GM20000 (cell line): ENCODE measurements around the gene DNAJB6.

ENCODE experiments used
- DNase-seq: peaks from one replicate; pipeline ENCODE4 v3.0.0; 2012; ENCODE audit warnings: low spot score
- TF ChIP-seq, protein P1 (sequence below): IDR thresholded peaks from 2 replicates; pipeline ENCODE4 v1.5.1; 2012; ENCODE audit warnings: mild to moderate bottlenecking, control low read depth; ENCODE audit errors: extremely low read depth, missing control alignments

Gene DNAJB6

DNA sequence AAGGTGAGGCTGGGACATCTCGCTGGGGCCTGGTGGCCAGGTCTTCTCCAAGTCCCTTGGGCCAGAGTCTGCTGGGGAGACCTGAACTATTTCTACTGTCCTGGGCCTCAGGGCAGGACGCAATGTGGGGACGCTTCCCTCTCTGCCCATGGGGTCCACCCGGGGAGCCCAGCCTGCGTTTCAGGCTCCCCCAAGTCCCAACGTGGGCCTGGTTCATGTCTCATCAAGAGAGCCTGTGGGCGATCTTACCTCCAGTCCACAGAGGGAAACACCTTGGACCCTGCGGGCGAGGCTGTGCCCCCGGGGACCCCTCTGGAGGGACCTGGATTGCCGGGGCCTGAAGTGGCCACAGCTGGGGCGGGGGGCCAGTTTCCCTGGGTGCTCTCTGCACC lies 91.7 kb downstream of the DNAJB6 start:
- TF ChIP-seq, protein P1, sequence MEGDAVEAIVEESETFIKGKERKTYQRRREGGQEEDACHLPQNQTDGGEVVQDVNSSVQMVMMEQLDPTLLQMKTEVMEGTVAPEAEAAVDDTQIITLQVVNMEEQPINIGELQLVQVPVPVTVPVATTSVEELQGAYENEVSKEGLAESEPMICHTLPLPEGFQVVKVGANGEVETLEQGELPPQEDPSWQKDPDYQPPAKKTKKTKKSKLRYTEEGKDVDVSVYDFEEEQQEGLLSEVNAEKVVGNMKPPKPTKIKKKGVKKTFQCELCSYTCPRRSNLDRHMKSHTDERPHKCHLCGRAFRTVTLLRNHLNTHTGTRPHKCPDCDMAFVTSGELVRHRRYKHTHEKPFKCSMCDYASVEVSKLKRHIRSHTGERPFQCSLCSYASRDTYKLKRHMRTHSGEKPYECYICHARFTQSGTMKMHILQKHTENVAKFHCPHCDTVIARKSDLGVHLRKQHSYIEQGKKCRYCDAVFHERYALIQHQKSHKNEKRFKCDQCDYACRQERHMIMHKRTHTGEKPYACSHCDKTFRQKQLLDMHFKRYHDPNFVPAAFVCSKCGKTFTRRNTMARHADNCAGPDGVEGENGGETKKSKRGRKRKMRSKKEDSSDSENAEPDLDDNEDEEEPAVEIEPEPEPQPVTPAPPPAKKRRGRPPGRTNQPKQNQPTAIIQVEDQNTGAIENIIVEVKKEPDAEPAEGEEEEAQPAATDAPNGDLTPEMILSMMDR: no peak
- DNase-seq: no peak

DNA sequence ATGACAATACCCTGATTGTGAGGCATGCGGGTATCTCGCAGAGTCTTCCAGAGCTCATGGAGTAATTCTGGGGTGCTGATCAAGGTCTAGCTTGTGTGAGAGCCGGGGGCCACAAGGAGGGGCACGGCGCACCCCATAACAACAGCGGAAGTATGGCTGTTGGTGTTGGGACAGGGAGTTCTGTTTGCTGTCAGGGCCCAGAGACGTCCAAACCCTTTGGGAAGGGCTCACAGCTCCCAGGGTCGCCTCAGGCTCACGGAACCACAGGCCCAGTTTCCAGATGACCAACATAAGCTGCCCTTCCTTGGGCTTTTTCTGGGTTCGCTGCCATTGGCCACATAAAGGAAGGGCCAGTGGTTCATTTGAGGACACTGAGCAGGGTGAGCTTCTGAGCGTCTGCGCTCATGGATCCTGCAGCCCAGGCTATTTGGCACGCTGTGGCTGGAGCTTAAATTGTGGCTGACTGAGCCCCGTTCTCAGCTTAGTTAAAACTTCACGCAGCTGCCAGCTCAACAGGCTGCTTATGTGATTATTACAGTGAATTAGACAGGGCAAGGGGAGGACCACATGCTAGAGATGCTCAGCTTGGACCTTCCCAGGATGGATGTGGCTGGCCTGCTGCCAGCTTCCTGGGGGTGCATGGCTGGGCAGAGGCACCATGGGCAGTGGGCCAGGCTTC lies 92.3 kb downstream of the DNAJB6 start:
- DNase-seq: no peak
- TF ChIP-seq, protein P1: no peak

DNA sequence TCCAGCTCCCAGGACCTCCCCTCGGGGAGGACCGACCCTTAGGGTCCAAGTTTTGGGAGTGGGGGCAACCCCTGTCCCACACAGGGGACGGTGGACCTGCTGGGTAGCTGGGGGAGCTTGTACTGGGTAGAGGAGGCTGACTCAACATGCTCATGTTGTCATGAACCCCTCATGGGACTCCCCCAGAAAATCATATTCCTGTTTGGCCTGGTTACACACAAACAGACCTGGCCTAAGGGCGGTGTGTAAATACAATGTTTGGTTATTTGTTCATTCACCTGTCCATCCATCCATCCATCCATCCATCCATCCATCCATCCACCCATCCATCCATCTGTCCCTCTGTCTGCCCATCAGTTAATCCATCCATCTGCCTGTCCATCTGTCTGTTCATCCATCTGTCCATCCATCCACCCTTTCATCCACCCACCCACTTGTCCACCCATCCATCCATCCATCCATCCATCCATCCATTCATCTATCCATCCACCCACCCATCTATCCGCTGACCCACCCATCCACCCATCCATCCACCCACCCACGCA lies 92.9 kb downstream of the DNAJB6 start:
- DNase-seq: no peak

DNA sequence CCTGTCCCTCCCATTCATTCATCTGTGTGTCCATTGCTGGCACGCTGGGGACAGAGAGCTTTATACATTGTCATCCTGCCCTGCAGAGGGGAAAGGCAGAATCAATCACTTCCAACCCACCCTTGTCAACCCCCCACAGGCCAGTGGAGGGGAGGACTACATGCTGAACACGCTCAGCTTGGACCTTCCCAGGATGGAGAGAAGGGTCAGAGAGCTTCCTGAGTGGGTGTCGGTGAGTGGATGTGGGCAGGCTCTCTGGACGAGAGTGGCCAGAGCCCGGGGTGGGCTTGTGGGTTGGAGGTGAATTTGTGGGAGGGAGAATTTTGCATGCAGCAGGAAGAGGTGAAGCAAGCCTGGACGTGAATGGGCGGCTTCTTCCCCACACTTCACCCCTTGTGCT lies 93.9 kb downstream of the DNAJB6 start:
- DNase-seq: no peak
- TF ChIP-seq, protein P1: no peak

More for the DNA sequence above, 92.9 kb downstream of the DNAJB6 start:
- TF ChIP-seq, protein P1: no peak

DNA sequence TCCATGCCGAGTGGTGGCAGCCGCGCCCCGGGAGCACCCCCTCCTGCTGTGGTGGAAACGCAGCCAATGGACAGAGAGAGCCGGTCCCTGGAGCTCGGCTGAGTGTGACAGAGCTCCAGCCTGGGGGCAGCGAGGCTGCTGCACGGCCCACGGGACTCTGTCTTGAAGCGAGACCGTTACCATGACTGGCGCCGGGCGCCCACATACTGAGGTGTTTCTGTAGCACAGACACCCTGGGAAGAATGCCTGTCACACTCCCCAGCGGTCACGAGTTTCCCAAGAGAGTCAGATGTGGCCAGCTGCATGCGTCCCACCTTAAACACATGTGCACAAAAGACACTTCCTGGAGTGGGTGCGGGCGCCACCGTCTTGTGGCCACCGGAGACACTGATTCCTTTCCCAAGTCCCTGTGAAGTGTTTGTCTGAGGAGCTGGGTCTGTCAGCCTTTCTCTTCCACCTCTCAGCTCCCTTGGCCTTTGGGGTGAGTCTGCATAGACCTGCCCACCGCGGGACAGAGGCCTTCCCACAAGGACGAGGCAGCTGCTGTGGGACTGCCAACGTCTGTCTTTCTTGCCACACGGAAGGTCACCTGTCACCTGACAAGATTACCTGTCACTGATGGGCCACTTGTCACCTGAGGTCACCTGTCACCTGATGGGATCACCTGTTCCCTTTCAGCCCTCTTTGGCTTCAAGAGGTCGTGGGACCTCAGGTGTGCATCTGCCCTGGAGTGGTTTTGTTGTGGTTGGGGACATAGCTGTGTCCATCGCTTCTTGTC lies 94.6 kb downstream of the DNAJB6 start:
- TF ChIP-seq, protein P1: no peak
- DNase-seq: no peak

DNA sequence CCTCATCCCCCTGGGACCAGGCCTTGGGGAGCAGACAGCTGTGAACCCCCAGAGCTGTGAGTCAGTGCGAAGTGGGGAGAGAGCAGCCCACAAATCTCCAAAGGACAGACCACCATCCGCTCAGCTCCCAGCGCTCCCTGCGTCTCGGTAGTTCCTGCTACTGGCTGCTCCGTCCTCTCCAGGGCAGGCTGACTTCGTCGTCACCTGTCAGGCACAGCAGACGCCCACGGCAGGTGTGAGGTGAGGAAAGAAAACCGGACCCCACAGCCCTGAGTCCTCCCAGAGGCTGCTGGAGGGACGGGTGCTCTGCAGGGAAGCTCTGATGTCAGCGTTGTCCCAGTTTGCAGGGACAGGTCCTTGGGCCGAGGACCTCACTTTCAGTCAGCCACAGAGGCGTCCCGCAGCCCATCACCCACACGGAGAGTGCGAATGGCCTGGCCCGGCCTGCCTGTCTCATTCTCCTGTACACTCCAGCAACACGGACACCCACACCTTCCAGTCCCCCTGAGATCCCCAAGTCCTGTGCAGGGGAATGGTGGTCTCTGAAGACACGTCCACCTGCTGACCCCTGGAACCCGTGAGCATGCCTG lies 95.2 kb downstream of the DNAJB6 start:
- DNase-seq: no peak
- TF ChIP-seq, protein P1: no peak

DNA sequence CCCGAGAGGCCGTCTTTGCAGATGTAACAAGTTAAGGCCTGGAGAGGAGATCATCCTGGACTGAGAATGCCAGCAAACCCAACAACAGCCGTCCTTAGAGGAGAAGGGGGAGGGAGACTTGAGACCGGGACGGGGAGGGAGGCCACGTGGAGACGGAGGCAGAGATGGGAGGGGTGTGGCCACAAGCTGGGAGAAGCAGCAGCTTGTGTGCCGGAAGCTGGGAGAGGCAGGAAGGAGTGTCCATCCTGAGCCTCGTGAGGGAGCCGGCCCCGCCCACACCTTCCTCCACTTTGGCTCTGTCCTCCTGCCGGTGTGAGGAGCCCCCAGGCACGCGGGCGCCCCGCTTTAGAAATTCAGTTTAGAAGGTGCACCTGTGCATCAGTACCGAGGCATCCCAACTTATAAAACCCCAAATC lies 95.7 kb downstream of the DNAJB6 start:
- TF ChIP-seq, protein P1: no peak

More for the DNA sequence above, 95.7 kb downstream of the DNAJB6 start:
- DNase-seq: no peak
